Measurements from ENCODE around the gene GSN.

Gene GSN

GRCh38 chr9:121273064-121273775, 5.3 kb downstream of the GSN start:
- no peak for DNase-seq

GRCh38 chr9:121274851-121275250, 6.9 kb downstream of the GSN start:
- no peak for DNase-seq

- no peak for DNase-seq
These were observed 8.1 kb downstream of the GSN start for GRCh38 chr9:121275781-121276658.

GRCh38 chr9:121277026-121277425, 9.1 kb downstream of the GSN start:
- DNase-seq: no peak

- DNase-seq: no peak
These were observed 9.7 kb downstream of the GSN start for GRCh38 chr9:121277518-121278295.

GRCh38 chr9:121278477-121279261, 10.7 kb downstream of the GSN start:
- DNase-seq: peak; percentile 27

- DNase-seq: no peak
These were observed 11.9 kb downstream of the GSN start for GRCh38 chr9:121279776-121280388.

- no peak for DNase-seq
These were observed 13.0 kb downstream of the GSN start for GRCh38 chr9:121280715-121281613.

GRCh38 chr9:121281614-121282276, 13.8 kb downstream of the GSN start:
- DNase-seq: no peak

GRCh38 chr9:121282277-121283079, 14.5 kb downstream of the GSN start:
- DNase-seq: no peak

GRCh38 chr9:121283080-121283398, 15.1 kb downstream of the GSN start:
- no peak for DNase-seq

GRCh38 chr9:121283856-121284732, 16.1 kb downstream of the GSN start:
- DNase-seq: no peak

- no peak for DNase-seq
These were observed 16.9 kb downstream of the GSN start for GRCh38 chr9:121284733-121285451.

GRCh38 chr9:121285835-121286687, 18.1 kb downstream of the GSN start:
- DNase-seq: no peak

- DNase-seq: no peak
These were observed 18.7 kb downstream of the GSN start for GRCh38 chr9:121286688-121286972.

GRCh38 chr9:121286973-121287741, 19.2 kb downstream of the GSN start:
- DNase-seq: peak; percentile 17

GRCh38 chr9:121288673-121289025, 20.7 kb downstream of the GSN start:
- DNase-seq: no peak

Data from activated naive CD4-positive, alpha-beta T cell treated with Interleukin-2 at 50 U/mL for 16 hours (primary cell).